ENCODE results near the gene PDE6H. TPM values are rescaled to one million over a fixed set of nuclear protein-coding genes. Genes with fewer than 3 reads are reported as not detected.

Gene PDE6H
- total RNA-seq, 1 donor from 2014 or later, result not detected

- H3K4me3 Mint-ChIP-seq (ENCODE audit: unreplicated experiment), result no peak overlapping the region
- TF ChIP-seq CTCF (IDR thresholded peaks at IDR 0.05), result peak; percentile 81
- no peaks in the 10 kb centered on the region for H3K9me3 Mint-ChIP-seq (ENCODE audit: low read depth)
- H3K27me3 Mint-ChIP-seq (ENCODE audit: low read depth), result no peaks in the 10 kb centered on the region
- H3K27ac Mint-ChIP-seq (ENCODE audit: unreplicated experiment), result peak overlapping the region; percentile 81
- peaks cover 50% of the 10 kb centered on the region for H3K4me1 Mint-ChIP-seq (ENCODE audit: low read depth)
- DNase-seq (ENCODE audit: low spot score), result no peak
- H3K36me3 Mint-ChIP-seq (ENCODE audit: low read depth), result no peaks in the 10 kb centered on the region
These were observed 42.5 kb upstream of the PDE6H start for GRCh38 chr12:14930299-14930698.

- Mint-ChIP-seq H3K27me3 (ENCODE audit: low read depth) (no peaks in the 10 kb centered on the region), H3K27ac (ENCODE audit: unreplicated experiment) (no peak overlapping the region), H3K36me3 (ENCODE audit: low read depth) (no peaks in the 10 kb centered on the region), H3K9me3 (ENCODE audit: low read depth) (no peaks in the 10 kb centered on the region), H3K4me1 (ENCODE audit: low read depth) (peaks cover 52% of the 10 kb centered on the region), H3K4me3 (ENCODE audit: unreplicated experiment) (no peak overlapping the region)
- TF ChIP-seq CTCF (IDR thresholded peaks at IDR 0.05), result no peak
- DNase-seq (ENCODE audit: low spot score), result no peak
These were observed 41.5 kb upstream of the PDE6H start for GRCh38 chr12:14931359-14931758.

- Mint-ChIP-seq H3K4me1 (ENCODE audit: low read depth) (peaks cover 52% of the 10 kb centered on the region), H3K27ac (ENCODE audit: unreplicated experiment) (no peak overlapping the region), H3K36me3 (ENCODE audit: low read depth) (no peaks in the 10 kb centered on the region), H3K4me3 (ENCODE audit: unreplicated experiment) (no peak overlapping the region), H3K27me3 (ENCODE audit: low read depth) (no peaks in the 10 kb centered on the region), H3K9me3 (ENCODE audit: low read depth) (no peaks in the 10 kb centered on the region)
- TF ChIP-seq CTCF (IDR thresholded peaks at IDR 0.05), result no peak
- no peak for DNase-seq (ENCODE audit: low spot score)
These were observed 40.9 kb upstream of the PDE6H start for GRCh38 chr12:14931791-14932560.

GRCh38 chr12:14934511-14934910, 38.3 kb upstream of the PDE6H start:
- DNase-seq (ENCODE audit: low spot score), result no peak
- Mint-ChIP-seq H3K27me3 (ENCODE audit: low read depth) (no peaks in the 10 kb centered on the region), H3K9me3 (ENCODE audit: low read depth) (no peaks in the 10 kb centered on the region), H3K4me3 (ENCODE audit: unreplicated experiment) (no peak overlapping the region), H3K27ac (ENCODE audit: unreplicated experiment) (no peak overlapping the region), H3K4me1 (ENCODE audit: low read depth) (peaks cover 31% of the 10 kb centered on the region), H3K36me3 (ENCODE audit: low read depth) (no peaks in the 10 kb centered on the region)
- no peak for TF ChIP-seq CTCF (IDR thresholded peaks at IDR 0.05)

GRCh38 chr12:14935031-14935430, 37.8 kb upstream of the PDE6H start:
- Mint-ChIP-seq H3K9me3 (ENCODE audit: low read depth) (peaks cover 4% of the 10 kb centered on the region), H3K27me3 (ENCODE audit: low read depth) (no peaks in the 10 kb centered on the region), H3K4me1 (ENCODE audit: low read depth) (peaks cover 26% of the 10 kb centered on the region), H3K27ac (ENCODE audit: unreplicated experiment) (no peak overlapping the region), H3K4me3 (ENCODE audit: unreplicated experiment) (no peak overlapping the region), H3K36me3 (ENCODE audit: low read depth) (no peaks in the 10 kb centered on the region)
- TF ChIP-seq CTCF (IDR thresholded peaks at IDR 0.05), result no peak
- no peak for DNase-seq (ENCODE audit: low spot score)
